Nephron (organoid): Measurements from ENCODE around the gene PTPRT.

Source experiments
- H3K27ac Mint-ChIP-seq, 3 experiments: 2 replicates each; pipeline ENCODE4 v1.8.0; 2020; ENCODE audit warnings: mixed read lengths in 3 of 3, mild to moderate bottlenecking in 2 of 3, moderate library complexity in 1 of 3
- H3K27me3 Mint-ChIP-seq: 2 replicates; pipeline ENCODE4 v1.8.0; 2021; ENCODE audit warnings: low read depth, mild to moderate bottlenecking, moderate library complexity, mixed read lengths
- H3K36me3 Mint-ChIP-seq: 2 replicates; pipeline ENCODE4 v1.8.0; 2020; ENCODE audit warnings: low read depth, mixed read lengths
- H3K4me1 Mint-ChIP-seq: 2 replicates; pipeline ENCODE4 v1.8.0; 2020; ENCODE audit warnings: mixed read lengths
- H3K4me3 Mint-ChIP-seq, 3 experiments: 2 replicates each; pipeline ENCODE4 v1.8.0; 2020; ENCODE audit warnings: mild to moderate bottlenecking in 3 of 3, mixed read lengths in 3 of 3, moderate library complexity in 2 of 3
- H3K9me3 Mint-ChIP-seq: 2 replicates; pipeline ENCODE4 v1.8.0; 2020; ENCODE audit warnings: mixed read lengths
- CTCF ChIP-seq, 3 experiments: fragments of 200-600 bp; sonication (generic); IDR thresholded peaks; one replicate each; pipeline ENCODE4 v1.5.0; 2021; ENCODE audit warnings: antibody characterized with exemption in 3 of 3; ENCODE audit not compliant: unreplicated experiment in 3 of 3

PTPRT gene

DNA sequence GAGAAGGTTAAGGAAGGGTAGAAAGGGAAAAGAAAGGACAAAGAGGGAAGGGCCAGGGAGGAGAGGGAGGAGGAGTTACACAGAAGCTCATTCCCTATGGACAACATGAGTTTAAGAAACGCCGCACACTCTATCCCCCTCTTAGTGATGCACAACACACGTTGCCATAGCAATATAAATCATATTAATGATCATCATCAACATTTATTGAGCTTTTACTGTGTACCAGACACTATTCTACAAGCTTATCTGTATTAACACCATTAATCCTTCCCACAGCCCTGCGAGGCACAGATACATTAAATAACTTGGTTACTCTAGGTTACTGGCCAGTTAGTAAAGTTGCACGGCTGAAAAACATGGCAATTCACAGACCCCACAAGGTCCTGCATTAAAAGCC lies 234.8 kb downstream of the PTPRT start:
- TF ChIP-seq CTCF (IDR thresholded peaks at IDR 0.05; ENCODE audit: unreplicated experiment in 3 of 3) = no peak
- peaks cover under 1% of the 10 kb centered on the region for H3K4me1 Mint-ChIP-seq
- H3K9me3 Mint-ChIP-seq = no peaks in the 10 kb centered on the region
- H3K36me3 Mint-ChIP-seq = no peaks in the 10 kb centered on the region
- no peak overlapping the region for H3K4me3 Mint-ChIP-seq
- H3K27ac Mint-ChIP-seq = no peak overlapping the region
- H3K27me3 Mint-ChIP-seq = peaks cover 35% of the 10 kb centered on the region

DNA sequence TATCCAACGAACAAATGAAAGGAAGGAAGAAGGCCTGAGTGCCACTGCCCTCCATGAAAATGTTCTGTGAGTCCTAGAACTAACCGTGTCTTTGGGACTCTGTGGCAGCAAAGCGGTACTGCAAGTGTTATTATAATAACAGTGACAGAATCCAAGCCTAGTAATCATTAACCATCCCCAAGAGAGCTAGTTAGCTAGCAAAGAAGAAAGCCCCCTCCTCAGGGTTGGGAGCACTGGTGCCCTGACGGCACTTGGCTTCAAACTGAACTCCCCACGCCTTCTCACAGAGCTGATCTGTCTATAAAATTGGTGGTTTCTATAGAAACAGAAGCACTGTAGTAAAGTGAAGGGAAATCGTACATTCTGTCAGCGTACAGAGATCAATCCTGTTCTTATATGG lies 239.8 kb downstream of the PTPRT start:
- Mint-ChIP-seq H3K9me3 (peaks cover 3% of the 10 kb centered on the region), H3K4me1 (peaks cover 18% of the 10 kb centered on the region), H3K4me3 (no peak overlapping the region), H3K27ac (peak overlapping the region in 2 of 3 experiments; percentile 44 to 91), H3K27me3 (peaks cover 11% of the 10 kb centered on the region), H3K36me3 (no peaks in the 10 kb centered on the region)
- TF ChIP-seq CTCF (IDR thresholded peaks at IDR 0.05; ENCODE audit: unreplicated experiment in 3 of 3) = no peak

GRCh38 chr20:42945234-42945994 lies 244.3 kb downstream of the PTPRT start:
- H3K9me3 Mint-ChIP-seq = peaks cover 3% of the 10 kb centered on the region
- peak overlapping the region in 1 of 3 experiments; percentile 0 for H3K27ac Mint-ChIP-seq
- TF ChIP-seq CTCF (IDR thresholded peaks at IDR 0.05; ENCODE audit: unreplicated experiment in 3 of 3) = no peak
- no peak overlapping the region for H3K4me3 Mint-ChIP-seq
- H3K4me1 Mint-ChIP-seq = peaks cover 23% of the 10 kb centered on the region
- H3K27me3 Mint-ChIP-seq = peaks cover 5% of the 10 kb centered on the region
- no peaks in the 10 kb centered on the region for H3K36me3 Mint-ChIP-seq

- Mint-ChIP-seq H3K27me3 (peaks cover 7% of the 10 kb centered on the region), H3K27ac (no peak overlapping the region), H3K36me3 (no peaks in the 10 kb centered on the region), H3K4me3 (no peak overlapping the region), H3K9me3 (no peaks in the 10 kb centered on the region), H3K4me1 (peaks cover 26% of the 10 kb centered on the region)
- TF ChIP-seq CTCF (IDR thresholded peaks at IDR 0.05; ENCODE audit: unreplicated experiment in 3 of 3) = no peak
Measured at GRCh38 chr20:42941629-42942028, 248.1 kb downstream of the PTPRT start.

- TF ChIP-seq CTCF (IDR thresholded peaks at IDR 0.05; ENCODE audit: unreplicated experiment in 3 of 3) = no peak
- H3K4me1 Mint-ChIP-seq = peaks cover 10% of the 10 kb centered on the region
- peak overlapping the region in 1 of 3 experiments; percentile 16 for H3K27ac Mint-ChIP-seq
Measured at GRCh38 chr20:42938441-42939205, 251.1 kb downstream of the PTPRT start.

More at GRCh38 chr20:42938441-42939205, 251.1 kb downstream of the PTPRT start:
- no peaks in the 10 kb centered on the region for H3K9me3 Mint-ChIP-seq
- H3K36me3 Mint-ChIP-seq = no peaks in the 10 kb centered on the region
- H3K4me3 Mint-ChIP-seq = no peak overlapping the region
- peaks cover 17% of the 10 kb centered on the region for H3K27me3 Mint-ChIP-seq
